T-helper 22 cell (primary cell): Measurements from ENCODE around the gene CCDC89.
"Not testable (repeated sequence)": the region's sequence is repeated elsewhere in the genome, so short reads cannot be mapped to it uniquely, and the experiment has no call there.

Experiments used
- DNase-seq: peaks from one replicate; pipeline ENCODE4 v3.0.0-alpha.2; 2020; ENCODE audit warnings: low read depth

The CCDC89 gene

DNA sequence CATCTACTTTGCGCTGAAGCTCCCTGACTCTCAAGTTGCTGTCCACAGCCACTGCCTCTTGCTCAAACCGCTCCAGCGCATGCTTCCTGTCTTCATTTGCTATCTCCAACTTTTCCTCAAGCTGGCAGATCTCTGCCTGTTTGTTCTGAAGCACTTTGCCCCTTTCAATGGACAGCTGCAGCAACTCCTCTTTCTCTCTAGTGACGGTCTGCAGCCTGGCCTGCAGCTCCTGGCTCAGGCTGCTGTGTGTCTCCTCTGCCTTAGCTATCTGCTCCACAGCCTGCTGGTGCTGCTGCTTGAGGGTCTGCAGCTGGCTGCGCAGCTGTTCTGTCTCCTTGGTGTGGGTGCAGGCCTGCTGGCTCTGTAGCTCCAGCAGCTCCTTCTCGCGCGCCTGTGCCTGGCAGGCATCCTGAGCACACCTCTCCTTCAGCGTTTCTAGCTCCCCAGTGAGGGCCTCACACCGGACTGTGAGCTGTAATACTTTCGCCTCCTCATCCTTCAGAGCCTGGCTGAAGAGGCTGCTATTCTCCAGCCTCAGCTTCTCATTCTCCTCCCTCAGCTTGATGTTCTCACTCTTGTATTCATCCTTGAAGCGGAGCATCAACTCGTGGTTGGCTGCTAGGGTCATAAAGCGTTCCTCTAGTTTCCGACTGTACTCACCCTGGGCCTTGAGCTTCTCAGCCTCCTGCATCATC is 723 bp downstream of the CCDC89 start:
- DNase-seq = no peak

DNA sequence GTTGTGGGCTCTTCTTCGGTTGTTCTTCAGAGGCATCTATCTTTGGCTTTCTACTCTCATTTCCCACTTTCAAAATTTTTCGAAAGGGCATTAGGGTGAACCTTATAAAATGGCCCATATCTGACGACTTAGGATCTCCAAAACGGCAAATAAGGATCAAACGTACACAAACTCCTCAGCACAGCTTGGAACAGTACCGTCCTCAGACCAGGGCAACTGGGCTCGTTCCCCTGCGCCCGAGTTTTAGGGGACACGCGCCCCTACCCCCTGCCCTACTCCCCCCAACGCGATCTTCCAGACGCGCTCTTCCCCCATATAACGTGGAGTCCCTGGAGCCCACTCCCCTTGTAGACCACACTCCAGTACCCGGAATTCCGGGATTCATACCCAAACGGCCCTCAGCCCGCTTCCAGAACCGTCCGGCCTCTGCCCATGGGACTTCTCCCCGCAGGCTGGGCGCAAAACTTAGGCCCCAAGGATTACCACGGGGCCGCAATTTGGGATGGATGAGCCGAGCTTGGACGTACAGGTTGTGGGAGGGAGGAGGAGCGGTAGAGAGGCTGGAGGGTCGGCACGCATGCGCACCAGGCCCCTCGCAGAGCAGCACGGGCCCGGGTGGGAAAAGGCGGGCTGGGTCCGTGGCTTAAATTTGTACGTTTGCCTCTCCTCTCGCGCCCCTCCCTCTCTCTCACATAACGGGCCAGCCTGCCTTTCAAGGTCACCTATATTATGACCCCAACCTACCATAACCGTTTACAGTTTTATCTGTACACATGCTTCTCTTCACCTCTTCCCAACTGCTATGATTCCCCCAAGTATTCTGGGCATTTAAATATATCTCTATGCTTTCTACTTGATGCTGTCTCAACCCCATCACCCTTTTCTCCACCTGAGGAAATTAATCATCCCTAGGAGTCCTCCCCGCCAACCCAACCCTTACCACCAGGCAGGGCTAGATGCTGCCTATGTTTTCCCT is 3.4 kb downstream of the CCDC89 start:
- DNase-seq = peak; percentile 15

DNA sequence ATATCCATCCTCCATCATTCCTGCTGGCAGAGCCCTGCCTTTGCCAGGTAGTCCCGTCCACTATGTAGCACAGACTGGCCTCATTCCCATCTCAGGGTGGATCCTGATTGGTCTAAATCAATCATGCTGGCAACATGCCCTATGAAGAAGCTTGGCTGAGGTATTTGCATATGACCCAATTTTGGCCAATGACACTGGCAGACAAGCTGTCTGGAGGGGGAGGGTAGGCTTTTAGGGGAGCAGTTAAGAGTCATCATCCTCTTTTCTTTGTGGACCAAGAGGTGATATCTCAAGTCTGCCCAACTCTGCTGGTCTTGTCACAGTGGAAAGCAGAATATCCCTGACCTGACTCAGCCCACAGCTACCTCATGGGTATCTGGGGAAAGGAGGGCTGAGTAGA is 5.1 kb downstream of the CCDC89 start:
- no peak for DNase-seq

DNA sequence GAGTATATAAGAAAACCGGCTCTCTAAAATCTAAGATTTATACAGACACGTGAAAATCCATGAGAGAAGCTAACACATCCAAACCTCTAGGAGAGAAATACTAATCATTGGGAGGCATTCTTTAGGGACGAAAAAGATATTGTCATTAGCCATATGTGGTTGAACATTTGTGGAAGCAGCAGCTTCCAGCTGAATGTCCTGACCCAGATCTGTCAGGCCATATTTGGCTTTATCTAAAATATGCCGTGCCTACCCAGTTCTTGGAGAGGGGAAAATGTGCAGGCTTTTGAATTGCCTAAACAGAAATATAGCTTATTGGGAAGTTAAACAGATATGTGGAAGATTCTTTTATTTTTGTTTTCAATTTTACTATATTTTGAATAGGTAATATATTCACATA is 6.4 kb downstream of the CCDC89 start:
- no peak for DNase-seq

DNA sequence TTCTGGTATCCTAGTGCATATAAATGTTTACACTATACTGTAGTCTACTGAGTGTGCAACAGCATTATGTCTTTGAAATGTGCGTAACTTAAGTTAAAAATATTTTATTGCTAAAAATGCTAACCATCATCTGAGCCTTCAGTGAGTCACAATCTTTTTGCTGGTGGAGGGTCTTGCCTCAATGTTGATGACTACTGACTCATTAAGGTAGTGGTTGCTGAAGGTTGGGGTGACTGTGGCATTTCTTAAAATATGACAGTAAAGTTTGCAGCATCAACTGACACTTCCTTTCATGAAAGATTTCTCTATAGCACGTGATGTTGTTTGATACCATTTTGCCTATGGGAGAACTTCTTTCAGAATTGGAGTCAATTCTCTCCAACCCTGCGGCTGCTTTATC is 12.6 kb downstream of the CCDC89 start:
- no peak for DNase-seq

DNA sequence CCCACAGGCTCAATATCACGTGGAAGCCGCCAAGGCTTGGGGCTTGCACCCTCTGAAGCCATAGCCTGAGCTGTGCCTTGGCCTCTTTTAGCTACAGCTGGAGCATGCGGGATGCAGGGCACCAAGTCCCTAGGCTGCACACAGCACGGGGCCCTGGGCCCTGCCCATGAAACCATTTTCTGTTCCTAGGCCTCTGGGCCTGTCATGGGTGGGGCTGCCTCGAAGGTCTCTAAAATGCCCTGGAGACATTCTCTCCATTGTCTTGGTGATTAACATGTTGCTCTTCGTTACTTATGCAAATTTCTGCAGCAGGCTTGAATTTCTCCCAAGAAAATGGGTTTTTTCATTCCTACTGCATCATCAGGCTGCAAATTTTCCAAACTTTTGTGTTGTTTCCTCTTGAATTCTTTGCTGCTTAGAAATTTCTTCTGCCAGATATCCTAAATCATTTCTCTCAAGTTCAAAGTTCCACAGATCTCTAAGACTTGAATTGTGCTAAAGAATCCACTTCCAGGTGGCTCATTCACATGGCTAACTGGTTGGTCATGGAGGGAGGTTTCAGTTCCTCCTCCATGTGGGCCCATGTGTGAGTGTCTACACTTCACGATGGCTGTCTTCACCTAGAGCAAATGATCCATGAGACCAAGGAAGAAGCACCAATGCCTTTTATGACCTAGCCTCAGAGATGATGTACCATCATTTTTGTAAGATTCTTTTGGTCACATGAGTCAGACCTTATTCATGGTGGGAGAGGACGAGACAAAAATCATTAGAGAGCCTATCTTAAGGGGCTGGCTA is 13.7 kb downstream of the CCDC89 start:
- no peak for DNase-seq

DNA sequence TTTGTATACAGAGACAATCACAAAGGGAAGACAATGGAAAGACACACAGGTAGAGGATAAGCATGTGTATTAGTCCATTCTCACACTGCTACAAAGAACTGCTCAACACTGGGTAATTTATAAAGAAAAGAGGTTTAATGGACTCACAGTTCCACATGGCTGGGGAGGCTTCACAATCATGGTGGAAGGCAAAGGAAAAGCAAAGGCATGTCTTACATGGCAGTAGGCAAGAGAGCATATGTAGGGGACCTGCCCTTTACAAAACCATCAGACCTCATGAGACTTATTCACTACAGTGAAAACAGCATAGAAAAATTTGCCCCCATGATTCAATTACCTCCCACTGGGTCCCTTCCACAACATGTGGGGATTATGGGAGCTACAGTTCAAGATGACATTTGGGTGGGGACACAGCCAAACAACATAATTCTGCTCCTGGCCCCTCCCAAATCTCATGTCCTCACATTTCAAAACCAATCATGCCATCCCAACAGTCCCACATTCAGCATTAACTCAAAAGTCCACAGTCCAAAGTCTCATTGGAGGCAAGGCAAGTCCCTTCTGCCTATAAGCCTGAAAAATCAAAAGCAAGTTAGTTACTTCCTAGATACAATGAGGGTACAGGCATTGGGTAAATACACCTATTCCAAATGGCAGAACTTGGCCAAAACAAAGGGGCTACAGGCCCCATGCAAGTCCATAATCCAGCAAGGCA is 14.9 kb downstream of the CCDC89 start:
- not testable (repeated sequence) for DNase-seq

DNA sequence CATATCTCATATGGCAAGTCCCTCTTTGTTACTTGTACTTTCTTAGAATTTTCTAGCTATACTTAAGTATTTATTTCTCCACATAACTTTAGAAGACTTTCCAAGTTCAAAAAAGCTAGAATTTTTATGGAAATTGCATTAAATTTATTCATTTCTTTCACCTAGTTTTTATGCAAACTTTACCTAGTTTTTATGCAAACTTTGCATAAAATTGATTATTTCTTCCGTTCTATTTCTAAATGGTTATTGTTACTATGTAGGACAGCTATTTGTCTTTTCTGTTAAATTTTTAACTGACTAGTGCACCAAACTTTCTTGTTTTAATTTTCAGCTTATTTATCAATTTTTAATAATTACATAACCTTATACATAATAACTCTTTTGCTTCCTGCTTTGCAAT is 17.8 kb downstream of the CCDC89 start:
- no peak for DNase-seq

DNA sequence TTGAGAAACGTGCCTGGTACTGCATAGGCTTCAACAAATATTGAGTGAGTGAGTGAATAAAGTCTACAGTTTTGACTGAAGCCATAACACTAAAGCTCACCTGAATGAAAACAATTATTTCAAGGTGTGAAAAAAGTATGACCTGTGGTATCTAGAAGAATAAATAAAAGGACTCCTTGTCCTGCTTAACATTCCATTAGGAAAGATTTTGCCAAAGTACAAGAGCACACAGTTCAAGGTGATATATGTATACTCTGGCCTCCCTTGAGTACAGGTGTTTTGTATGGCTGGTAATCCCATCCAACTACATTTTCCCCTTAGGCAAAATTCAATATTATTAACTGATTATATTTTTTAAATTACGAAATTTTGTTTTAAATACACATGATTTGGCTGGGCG is 19.3 kb downstream of the CCDC89 start:
- DNase-seq = no peak

DNA sequence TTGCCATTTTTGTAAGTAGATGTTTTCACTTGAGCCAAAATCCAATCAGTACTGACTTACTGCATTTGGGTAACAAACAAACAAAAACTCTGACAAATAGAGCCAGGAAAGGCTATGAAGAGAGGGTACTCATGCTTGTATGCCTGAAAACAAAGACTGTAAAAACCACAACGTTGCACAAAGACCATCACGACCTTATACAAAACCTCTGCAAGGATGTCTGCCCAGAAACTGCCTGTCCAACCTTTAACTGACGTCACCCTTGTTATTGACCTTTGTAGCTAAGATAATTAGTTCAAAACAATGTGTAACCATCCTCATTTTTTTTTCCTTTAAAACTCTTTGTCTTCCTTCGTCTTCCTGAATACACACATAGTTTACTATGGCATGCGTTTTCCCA is 20.3 kb downstream of the CCDC89 start:
- DNase-seq = no peak

DNA sequence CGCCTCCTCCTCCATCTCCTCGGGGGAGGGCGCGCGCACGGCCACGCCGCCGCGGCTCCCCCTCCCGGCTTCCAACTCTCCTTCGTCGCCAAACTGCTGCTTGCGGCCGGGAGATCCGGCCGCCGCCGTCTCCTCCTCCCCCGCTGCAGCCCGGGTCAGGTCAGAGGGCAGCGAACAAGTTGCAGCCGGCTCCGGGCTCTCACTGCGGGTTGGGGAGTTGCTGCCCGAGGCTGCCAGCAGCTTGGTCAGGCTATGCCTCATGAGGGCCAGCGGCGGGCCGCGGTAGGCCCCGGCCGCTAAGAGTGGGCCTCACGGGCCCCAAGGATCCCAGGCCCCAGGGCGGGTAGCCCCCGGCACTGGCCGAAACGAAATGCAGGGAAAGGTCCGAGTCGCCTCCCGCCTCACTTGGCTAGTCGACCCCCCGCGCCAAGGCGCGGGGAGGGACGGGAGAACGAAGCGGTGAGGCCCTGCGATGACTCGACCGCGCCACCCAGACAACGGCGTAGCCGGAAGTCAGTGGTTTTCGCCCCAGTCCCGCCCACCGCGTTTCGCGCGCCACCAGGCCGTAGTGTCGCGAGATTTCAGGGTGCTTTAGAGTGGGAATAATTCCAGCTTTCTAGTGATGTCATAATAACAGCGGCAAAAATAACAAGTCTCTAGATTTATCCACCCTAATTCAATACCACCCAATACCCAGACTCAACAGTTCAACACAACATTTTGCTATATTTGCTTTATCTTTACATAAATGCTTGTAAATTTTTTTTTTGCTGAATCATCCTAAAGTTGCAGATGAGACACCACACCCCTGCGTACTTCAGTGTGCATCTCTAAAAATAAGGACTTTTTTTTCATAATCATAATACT is 21.1 kb downstream of the CCDC89 start, which contains the start of gene CREBZF:
Gene CREBZF, minus strand, starts transcription at position 515 of the 867 bp plus-strand sequence. Its CDS starts 254 bp downstream, at position 261.
- peak; percentile 82 for DNase-seq

DNA sequence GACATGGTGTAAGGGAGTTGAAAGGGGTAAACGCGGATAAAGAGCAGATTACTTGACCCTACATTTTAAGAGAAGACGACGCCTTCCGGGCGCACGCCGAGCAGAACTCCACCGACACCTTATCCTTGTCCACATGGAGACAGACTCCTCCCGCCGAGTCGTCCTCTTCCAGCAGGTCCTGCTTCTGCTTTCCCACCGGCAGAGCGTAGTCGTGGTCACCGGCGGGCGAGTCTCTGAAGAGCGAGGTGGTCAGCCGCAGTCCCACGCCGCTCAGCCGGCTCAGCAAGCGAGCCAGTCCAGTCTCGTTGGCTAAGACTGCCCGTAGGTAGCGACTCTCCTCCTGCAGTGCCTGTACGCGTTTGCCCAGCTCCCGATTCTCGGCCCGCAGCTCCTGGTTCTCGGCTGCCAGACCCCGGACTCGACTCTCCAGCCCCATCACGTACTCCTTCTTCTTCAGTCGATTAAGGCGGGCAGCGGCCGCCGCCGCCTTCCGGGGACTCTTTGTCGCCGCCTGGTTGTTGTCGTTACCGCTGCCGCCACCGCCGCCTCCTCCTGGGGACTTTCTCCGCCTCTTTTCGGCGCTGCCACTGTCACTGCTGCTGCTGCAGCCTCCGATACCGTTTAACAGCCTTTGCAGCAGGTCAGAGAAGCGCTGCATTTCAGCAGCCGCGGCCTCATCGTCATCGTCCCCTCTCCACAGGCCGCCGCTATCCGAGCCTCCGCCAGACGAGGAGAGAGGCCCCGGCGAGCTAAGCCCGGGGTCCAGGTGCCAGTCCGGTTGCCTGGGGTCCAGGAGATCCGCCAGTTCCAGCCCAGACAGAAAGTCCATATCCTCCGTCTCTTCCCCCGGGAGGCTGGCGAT is 22.0 kb downstream of the CCDC89 start:
- peak; percentile 84 for DNase-seq

DNA sequence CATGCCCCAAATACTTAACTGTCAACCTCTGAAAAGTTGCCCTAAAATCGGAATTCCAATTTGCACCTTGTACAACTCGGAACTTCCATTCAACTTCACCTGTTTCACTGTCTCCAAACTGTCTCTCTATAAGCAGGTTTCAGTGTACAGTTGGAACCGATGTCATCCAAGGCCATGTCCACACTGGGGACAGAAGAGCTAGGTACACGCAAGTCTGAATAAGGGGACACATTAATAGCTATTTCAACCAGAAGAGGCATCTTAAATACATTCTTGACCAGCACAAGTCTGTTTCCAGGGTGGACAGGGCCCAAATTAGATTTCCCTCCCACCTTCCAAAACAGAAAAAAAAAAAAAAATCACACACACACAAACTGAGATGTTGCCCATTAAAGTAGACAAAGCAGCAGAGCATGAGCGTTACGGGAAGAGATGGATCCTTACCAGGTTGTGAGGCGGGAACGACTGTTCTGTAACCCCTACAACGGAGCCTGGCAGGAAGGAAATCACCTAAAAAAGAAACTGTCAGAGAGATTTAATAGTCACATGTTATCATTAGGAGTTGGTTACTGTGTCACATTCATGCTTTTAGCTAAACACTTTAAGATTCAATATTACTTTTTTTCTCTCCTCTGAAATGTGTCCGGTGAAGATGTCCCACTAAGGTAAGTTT is 22.8 kb downstream of the CCDC89 start:
- no peak for DNase-seq

DNA sequence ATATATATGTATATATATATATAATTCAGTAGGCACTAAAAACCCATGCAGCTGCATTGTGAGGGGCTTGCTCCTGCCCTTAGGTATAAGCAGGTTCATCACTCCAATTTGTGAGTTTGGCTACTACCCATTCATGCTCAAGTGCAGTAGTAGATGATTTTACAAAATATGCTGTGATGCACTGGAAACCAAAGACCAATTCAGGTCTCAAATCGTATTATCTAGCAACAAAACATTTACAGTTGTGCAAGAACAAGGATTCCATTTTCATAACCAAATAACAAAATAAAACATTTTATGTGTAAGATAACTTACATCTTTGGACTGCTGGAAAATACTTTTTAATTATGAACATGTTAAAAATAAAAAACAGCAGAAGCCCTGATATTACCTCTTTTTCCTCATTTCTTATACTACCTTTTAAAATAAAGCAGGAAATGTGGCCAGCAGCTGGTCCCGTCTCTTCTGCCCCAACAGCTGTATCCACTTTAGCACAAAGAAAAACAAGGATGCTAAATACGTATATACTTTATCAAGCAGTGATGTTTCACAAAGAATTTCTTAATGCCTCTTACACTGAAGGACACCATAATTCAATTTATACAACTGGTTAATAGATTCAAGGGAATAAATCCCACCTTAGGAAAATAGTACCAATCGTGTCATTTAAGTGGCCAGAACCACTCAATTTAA is 23.9 kb downstream of the CCDC89 start:
- DNase-seq = no peak

DNA sequence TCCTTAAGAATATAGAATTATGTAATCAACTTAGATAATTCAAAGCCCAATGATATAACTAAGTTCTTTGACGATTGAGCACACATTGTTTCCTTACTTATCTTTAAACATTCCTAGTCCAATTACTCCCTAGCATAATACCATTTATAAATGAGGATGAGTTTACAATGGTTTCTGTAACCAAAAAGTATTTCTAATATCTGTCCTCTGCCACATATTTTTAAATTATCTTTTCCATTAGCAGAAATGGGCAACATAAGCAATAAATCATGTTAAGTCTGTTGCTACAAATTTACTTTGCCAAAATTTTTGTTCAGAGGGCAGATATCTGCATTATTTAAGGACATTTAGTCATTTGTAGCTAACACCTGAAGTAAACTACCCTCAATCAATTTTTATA is 27.8 kb downstream of the CCDC89 start:
- no peak for DNase-seq

DNA sequence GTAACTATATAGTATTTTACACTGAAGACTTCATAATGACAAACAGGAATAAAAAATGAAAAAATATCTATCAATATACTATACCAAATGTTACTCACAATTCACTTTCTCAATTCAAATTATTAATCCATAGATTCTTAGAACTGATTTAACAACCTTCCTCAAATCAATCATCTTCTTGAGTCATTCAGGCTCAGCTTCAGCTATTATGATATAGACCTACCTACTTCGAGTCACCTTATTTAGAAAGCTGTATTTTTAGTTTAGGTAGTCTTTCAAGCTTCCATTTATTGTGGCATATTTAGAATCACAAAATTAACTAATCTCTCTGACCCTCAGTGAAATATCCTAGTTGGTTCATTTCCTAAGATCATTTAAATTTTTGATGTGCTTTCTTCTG is 29.2 kb downstream of the CCDC89 start:
- no peak for DNase-seq

DNA sequence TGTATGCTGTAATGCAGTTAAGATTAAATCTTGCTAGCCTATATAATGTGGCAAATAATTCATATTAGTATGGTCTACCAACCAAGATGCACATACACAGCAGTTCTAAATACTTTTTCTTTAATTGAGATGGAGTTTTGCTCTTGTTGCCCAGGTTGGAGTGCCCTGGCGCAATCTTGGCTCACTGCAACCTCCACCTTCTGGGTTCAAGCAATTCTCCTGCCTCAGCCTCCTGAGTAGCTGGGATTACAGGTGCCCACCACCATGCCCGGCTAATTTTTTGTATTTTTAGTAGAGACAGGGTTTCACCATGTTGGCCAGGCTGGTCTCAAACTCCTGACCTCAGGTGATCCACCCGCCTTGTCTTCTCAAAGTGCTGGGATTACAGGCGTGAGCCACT is 31.7 kb downstream of the CCDC89 start:
- not testable (repeated sequence) for DNase-seq

DNA sequence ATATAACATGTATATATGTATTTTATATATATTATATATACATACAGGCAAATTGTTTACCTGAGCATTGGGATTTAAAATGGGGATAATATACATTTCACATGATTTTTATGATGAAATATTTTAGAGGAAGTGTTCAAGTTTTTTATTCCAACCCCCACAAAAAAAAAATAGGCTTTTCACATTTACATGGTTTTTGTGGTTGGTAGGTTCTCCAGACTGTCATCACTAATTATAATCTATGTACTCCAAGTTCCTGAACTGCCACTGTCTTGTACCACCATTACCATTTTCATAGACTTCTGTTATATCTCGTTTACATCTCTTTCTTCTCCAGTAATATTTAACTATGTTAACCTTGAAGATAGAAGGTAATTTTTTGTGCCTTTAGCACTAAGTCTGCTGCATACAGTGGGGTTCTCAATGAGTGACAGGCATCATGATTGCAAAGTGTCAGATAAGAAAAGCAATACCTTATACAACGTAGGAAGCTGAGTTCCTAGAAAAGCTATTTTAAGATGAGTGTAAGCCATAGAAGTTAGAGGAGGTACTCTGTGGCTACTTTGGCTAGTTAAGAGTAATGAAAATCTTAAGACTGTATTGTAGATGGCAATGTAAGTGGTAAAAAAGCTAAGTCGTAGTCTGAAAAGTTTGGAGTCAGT is 33.1 kb downstream of the CCDC89 start:
- DNase-seq = no peak
